Measurements from ENCODE around the gene MRTFA. TPM values are rescaled to one million over a fixed set of nuclear protein-coding genes. Genes with fewer than 3 reads are reported as not detected.

The MRTFA gene
- total RNA-seq, 1 donor from 2014 or later, result 52.1 TPM

DNA sequence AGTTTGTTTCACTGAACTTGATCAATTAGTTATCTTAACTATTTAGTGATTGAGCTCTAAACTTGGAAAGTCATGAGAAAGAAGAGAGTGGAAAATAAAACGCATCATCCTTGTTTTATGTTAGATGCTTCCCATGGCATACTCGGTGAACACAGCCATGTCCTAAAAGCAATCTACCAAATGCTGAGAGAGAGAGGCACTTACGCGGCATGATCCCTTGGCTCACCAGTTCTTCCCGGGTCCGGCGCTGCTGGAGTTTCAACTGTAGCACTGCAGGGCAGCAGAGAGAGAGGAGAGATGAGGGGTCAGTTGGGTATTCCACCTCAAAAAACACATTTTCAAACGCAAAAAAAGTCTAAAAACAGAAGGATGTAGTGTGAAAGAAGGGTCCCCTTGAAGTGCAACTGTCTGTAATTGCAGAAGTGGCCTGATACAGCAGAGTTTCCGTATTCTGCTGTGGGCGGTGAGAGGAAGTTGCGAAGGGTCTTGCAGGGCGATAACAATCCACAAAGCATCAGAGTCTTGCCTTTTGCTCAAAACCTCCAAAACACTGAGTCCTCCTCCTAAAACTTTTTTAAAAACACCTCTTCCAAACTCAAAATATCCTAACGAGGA, 173.4 kb downstream of the MRTFA start:
- DNase-seq (ENCODE audit: low read depth), result no peak
- TF ChIP-seq, protein P1, sequence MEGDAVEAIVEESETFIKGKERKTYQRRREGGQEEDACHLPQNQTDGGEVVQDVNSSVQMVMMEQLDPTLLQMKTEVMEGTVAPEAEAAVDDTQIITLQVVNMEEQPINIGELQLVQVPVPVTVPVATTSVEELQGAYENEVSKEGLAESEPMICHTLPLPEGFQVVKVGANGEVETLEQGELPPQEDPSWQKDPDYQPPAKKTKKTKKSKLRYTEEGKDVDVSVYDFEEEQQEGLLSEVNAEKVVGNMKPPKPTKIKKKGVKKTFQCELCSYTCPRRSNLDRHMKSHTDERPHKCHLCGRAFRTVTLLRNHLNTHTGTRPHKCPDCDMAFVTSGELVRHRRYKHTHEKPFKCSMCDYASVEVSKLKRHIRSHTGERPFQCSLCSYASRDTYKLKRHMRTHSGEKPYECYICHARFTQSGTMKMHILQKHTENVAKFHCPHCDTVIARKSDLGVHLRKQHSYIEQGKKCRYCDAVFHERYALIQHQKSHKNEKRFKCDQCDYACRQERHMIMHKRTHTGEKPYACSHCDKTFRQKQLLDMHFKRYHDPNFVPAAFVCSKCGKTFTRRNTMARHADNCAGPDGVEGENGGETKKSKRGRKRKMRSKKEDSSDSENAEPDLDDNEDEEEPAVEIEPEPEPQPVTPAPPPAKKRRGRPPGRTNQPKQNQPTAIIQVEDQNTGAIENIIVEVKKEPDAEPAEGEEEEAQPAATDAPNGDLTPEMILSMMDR (conservative IDR thresholded peaks at IDR 0.05; ENCODE audit: low read depth, low read length), result no peak
- H3K4me3 ChIP-seq (ENCODE audit: low read depth, low read length), result no peak overlapping the region

DNA sequence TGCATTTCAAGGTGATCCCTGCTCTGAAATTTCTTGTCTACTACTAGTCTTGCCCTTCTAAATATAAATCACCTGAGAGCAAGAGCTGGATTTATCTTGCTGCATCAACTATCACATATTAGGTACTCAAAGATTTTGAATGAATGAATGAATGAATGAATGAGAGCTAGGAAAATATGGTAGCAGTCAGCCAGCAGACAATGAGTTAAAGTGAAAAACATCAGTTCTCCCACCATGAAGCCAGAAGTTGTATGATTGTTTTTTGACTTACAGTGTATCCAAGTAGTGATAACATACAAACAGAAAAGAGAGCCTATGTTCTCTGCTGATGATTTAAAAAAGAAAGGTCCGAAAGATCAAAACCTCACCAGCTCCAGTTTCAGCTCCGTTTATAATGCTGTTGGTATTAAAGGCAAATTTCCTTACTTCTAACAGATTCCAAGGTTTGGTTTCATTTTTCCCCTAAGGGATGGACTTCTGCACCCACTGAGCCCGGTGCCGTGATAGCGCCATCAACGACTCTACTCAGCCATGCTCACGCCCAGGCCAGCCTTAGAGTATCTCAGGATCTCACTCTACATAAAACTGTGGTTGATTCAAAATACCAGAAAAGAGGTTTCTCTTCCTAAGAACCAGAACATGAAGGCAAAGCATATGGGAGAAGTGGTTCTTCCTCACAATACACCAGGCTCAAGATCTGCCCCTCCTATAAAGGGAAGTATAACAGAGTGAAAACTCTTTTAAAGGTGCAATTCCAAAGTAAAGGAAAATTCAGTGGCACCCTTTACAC, 174.1 kb downstream of the MRTFA start:
- no peak overlapping the region for H3K4me3 ChIP-seq (ENCODE audit: low read depth, low read length)
- TF ChIP-seq, protein P1 (conservative IDR thresholded peaks at IDR 0.05; ENCODE audit: low read depth, low read length), result no peak

DNA sequence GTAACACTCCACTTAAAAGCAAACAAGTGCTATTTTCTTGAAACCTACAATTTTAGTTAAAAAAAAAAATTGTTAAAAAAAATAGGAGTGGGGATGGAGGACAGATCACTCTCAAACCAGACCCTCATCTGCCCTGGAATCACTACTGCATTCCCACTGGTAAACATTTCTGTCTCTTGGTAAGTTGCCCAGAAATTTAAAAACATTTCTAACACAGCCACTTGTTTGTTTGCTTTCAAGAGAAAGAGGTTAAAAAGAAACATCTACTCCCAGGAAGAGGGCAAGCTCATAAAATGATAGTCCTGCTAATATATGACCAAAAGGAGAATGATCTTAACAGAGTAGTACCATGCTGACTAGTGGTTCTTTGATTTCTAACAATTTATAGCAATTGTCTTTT, 182.8 kb downstream of the MRTFA start:
- H3K4me3 ChIP-seq (ENCODE audit: low read depth, low read length), result no peak overlapping the region
- no peak for DNase-seq (ENCODE audit: low read depth)
- TF ChIP-seq, protein P1 (conservative IDR thresholded peaks at IDR 0.05; ENCODE audit: low read depth, low read length), result no peak

More for the DNA sequence above, 174.1 kb downstream of the MRTFA start:
- no peak for DNase-seq (ENCODE audit: low read depth)

DNA sequence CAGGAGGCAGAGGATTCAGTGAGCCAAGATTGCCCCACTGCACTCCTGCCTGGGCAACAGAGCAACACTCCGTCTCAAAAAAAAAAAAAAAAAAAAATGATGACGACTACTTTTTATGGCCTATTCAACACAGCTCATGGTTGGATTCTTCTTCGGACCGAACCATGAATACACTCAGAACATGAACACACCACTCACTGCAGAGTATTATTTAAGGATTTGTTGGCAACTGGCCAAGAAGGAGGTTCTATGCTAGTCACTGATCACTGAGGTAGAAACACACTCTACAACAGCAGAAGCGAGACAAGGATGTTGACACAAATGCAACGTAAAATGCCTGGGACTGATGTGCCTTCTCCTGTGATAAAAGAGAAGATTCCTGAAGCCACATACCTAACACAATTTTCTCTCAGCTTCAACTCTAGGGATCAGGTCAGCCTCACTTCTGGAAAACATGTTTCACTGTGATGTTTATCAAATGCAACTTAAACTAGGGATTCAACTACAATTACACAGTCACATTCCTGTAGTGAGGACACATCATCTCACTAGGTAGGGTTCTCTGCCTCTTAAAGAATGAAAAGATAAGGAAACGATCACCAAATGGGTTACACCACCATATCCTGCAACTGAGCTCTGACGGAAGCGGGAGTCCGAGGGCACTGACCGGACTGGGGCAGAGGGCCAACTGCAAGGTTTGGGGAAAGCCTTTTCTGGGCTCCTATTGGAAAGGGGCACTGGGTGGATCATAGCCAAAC, 183.6 kb downstream of the MRTFA start:
- TF ChIP-seq, protein P1 (conservative IDR thresholded peaks at IDR 0.05; ENCODE audit: low read depth, low read length), result no peak
- peak; percentile 4 for DNase-seq (ENCODE audit: low read depth)
- H3K4me3 ChIP-seq (ENCODE audit: low read depth, low read length), result no peak overlapping the region

DNA sequence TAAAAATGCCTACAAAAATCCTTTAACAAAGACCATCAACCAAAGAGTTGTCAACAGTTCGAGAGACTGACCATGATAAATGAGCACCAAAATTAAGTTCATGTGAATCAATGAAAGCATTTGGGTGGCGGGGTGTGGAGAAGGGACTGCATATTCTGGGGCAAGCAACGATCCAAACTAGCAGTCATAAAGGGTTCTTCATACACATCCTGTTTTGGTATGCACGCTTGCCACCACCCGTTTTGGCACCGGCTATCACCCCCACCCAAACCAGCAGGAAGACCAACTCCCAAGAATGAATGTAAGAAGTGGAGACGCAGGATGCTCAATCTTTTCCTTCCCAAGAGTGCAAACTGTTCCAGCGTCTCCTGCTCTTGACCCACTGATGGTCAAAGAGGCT, 185.3 kb downstream of the MRTFA start:
- DNase-seq (ENCODE audit: low read depth), result no peak
- TF ChIP-seq, protein P1 (conservative IDR thresholded peaks at IDR 0.05; ENCODE audit: low read depth, low read length), result no peak
- no peak overlapping the region for H3K4me3 ChIP-seq (ENCODE audit: low read depth, low read length)

DNA sequence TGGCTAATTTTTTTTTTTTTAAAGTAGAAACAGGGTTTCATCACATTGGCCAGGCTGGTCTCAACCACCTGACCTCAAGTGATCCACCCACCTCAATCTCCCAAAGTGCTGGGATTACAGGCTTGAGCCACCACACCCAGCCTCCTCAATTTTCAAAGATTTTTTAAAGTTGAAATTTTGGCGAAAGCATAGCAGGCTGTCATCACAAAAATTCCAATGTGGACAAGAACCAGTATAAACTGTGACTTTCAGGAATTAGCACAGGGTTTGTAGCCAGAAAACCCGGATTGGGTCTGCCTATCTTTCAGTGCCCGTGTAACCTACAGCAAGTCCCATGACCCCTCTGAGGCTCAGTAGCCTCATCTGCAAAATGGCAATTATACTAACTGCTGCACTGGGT, 185.9 kb downstream of the MRTFA start:
- no peak for DNase-seq (ENCODE audit: low read depth)
- TF ChIP-seq, protein P1 (conservative IDR thresholded peaks at IDR 0.05; ENCODE audit: low read depth, low read length), result no peak
- H3K4me3 ChIP-seq (ENCODE audit: low read depth, low read length), result no peak overlapping the region
